MM.1S (cell line): ENCODE results near the gene GOLGA6A.

Experiments
- DNase-seq: peaks from one replicate; pipeline ENCODE4 v3.0.0-alpha.2; 2015
- H2AFZ ChIP-seq: fragments of 300-600 bp; sonication (generic); 2 replicates; pipeline ENCODE4 v1.6.0; 2016; ENCODE audit warnings: antibody characterized with exemption, low read length
- H3F3A ChIP-seq: fragments of 300-600 bp; sonication (generic); 2 replicates; pipeline ENCODE4 v1.6.1; 2016; ENCODE audit warnings: mild to moderate bottlenecking, antibody characterized with exemption, low read length, moderate library complexity, mixed read lengths; ENCODE audit not compliant: insufficient read depth
- H3K27ac ChIP-seq: fragments of 300-600 bp; sonication (generic); 2 replicates; pipeline ENCODE4 v1.5.1; 2016; ENCODE audit warnings: mild to moderate bottlenecking, low read length
- H3K27me3 ChIP-seq: fragments of 300-600 bp; sonication (generic); replicated peaks from 2 replicates; pipeline ENCODE4 v1.6.0; 2016; ENCODE audit warnings: low read length; ENCODE audit not compliant: insufficient read depth
- H3K36me3 ChIP-seq: fragments of 300-600 bp; sonication (generic); replicated peaks from 2 replicates; pipeline ENCODE4 v1.6.1; 2016; ENCODE audit warnings: mild to moderate bottlenecking, low read length, mixed read lengths; ENCODE audit not compliant: insufficient read depth
- H3K4me1 ChIP-seq: fragments of 300-600 bp; sonication (generic); 2 replicates; pipeline ENCODE4 v1.6.1; 2016; ENCODE audit warnings: low read length, mixed read lengths
- H3K4me2 ChIP-seq: fragments of 300-600 bp; sonication (generic); 2 replicates; pipeline ENCODE4 v1.6.0; 2016; ENCODE audit warnings: low read depth, low read length
- H3K4me3 ChIP-seq: fragments of 300-600 bp; sonication (generic); 2 replicates; pipeline ENCODE4 v1.5.1; 2016; ENCODE audit warnings: low read length, mixed read lengths
- H3K79me2 ChIP-seq: fragments of 300-600 bp; sonication (generic); 2 replicates; pipeline ENCODE4 v1.6.1; 2016; ENCODE audit warnings: mixed run types, low read length, mixed read lengths
- H3K9ac ChIP-seq: fragments of 300-600 bp; sonication (generic); 2 replicates; pipeline ENCODE4 v1.6.1; 2016; ENCODE audit warnings: low read length, mixed read lengths
- H3K9me2 ChIP-seq: fragments of 300-600 bp; sonication (generic); replicated peaks from 2 replicates; pipeline ENCODE4 v1.6.1; 2016; ENCODE audit warnings: mild to moderate bottlenecking, low read length, mixed read lengths; ENCODE audit not compliant: insufficient read depth
- H3K9me3 ChIP-seq: fragments of 300-600 bp; sonication (generic); replicated peaks from 2 replicates; pipeline ENCODE4 v1.6.1; 2016; ENCODE audit warnings: mild to moderate bottlenecking, low read length, mixed read lengths; ENCODE audit not compliant: insufficient read depth
- H4K20me1 ChIP-seq: fragments of 300-600 bp; sonication (generic); 2 replicates; pipeline ENCODE4 v1.6.1; 2016; ENCODE audit warnings: mild to moderate bottlenecking, low read length, moderate library complexity, mixed read lengths; ENCODE audit not compliant: insufficient read depth
- CTCF ChIP-seq: fragments of 300-600 bp; sonication (generic); IDR thresholded peaks from 2 replicates; pipeline ENCODE4 v1.5.1; 2016; ENCODE audit warnings: antibody characterized with exemption, low read length, mixed read lengths
- EZH2 ChIP-seq: fragments of 300-600 bp; sonication (generic); optimal IDR thresholded peaks from 2 replicates; pipeline ENCODE3; 2017; ENCODE audit warnings: low read depth, mild to moderate bottlenecking, antibody characterized with exemption, low read length, mixed read lengths
- EZH2phosphoT487 ChIP-seq: fragments of 300-600 bp; sonication (generic); IDR thresholded peaks from 2 replicates; pipeline ENCODE4 v1.6.1; 2018; ENCODE audit warnings: antibody characterized with exemption, low read length

GOLGA6A gene

DNA sequence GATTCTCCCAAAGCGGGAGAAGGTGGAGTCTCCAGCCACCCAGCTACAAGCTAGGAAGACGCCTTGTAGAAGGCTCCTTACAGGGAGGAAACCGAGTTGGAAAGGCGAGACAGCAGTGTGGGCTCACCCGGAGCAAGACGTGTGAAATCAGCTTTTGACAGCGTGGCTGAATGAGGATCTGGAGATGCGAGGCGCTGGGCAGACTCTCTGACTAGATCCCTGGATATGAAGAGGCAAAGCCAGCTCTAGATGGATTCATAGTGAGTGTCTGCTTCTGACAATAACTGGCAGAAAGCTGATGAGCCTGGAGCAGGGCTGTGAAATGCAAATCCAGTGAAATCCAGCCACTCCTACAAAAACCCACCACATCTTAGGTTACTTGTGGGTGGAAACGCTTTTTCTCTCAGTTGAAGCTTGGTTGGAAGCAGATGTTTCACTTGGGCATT, 41.0 kb downstream of the GOLGA6A start:
- Histone ChIP-seq H3K9me2 (no peaks in the 10 kb centered on the region), H3K4me3 (no peak overlapping the region), H3F3A (no peaks in the 10 kb centered on the region), H3K27ac (no peak overlapping the region), H3K27me3 (no peaks in the 10 kb centered on the region), H3K4me1 (no peaks in the 10 kb centered on the region), H4K20me1 (no peaks in the 10 kb centered on the region), H2AFZ (no peak overlapping the region), H3K9me3 (no peaks in the 10 kb centered on the region), H3K36me3 (no peaks in the 10 kb centered on the region), H3K9ac (no peak overlapping the region), H3K79me2 (no peaks in the 10 kb centered on the region), H3K4me2 (no peak overlapping the region)
- TF ChIP-seq EZH2phosphoT487: no peak
- no peak for TF ChIP-seq EZH2
- TF ChIP-seq CTCF: no peak
- DNase-seq: no peak

- no peak for TF ChIP-seq CTCF
- no peak for TF ChIP-seq EZH2phosphoT487
- no peak for TF ChIP-seq EZH2
- Histone ChIP-seq H3K4me1 (no peaks in the 10 kb centered on the region), H4K20me1 (no peaks in the 10 kb centered on the region), H3K79me2 (no peaks in the 10 kb centered on the region), H3K36me3 (no peaks in the 10 kb centered on the region), H2AFZ (no peak overlapping the region), H3F3A (no peaks in the 10 kb centered on the region), H3K9me3 (no peaks in the 10 kb centered on the region), H3K9me2 (no peaks in the 10 kb centered on the region), H3K27me3 (no peaks in the 10 kb centered on the region), H3K4me2 (no peak overlapping the region), H3K4me3 (no peak overlapping the region), H3K9ac (no peak overlapping the region), H3K27ac (no peak overlapping the region)
- no peak for DNase-seq
These were observed 42.1 kb downstream of the GOLGA6A start for GRCh38 chr15:74040109-74040850.

DNA sequence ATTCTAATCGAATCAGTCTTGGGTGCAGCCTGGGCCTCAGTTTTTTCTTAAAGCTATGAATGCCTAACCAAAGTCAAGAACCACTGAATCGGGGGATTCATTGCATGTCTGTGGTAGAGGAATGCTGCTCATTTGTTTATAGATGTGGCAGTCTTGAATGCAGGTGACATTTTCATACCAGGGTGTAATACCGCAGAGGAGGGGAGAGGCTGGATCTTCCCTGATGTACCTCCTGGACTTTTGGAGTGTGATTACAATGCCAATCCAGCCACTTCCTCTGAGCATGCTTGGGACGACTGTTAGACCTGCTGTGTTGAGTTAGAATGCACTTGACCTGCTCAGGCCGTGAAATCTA, 42.7 kb downstream of the GOLGA6A start:
- Histone ChIP-seq H3K79me2 (no peaks in the 10 kb centered on the region), H3K27me3 (no peaks in the 10 kb centered on the region), H3K9ac (no peak overlapping the region), H3K9me3 (no peaks in the 10 kb centered on the region), H3K9me2 (no peaks in the 10 kb centered on the region), H3F3A (no peaks in the 10 kb centered on the region), H3K4me1 (no peaks in the 10 kb centered on the region), H3K4me3 (no peak overlapping the region), H2AFZ (no peak overlapping the region), H3K36me3 (no peaks in the 10 kb centered on the region), H3K4me2 (no peak overlapping the region), H4K20me1 (no peaks in the 10 kb centered on the region), H3K27ac (no peak overlapping the region)
- DNase-seq: no peak
- TF ChIP-seq EZH2 (no peak), CTCF (no peak), EZH2phosphoT487 (no peak)
